ENCODE measurements around the gene RIC8A. TPM values are rescaled to one million over a fixed set of nuclear protein-coding genes. Genes with fewer than 3 reads are reported as not detected.
A peak's percentile ranks its signal among the peaks of the same experiment; 100 is the strongest.
"Not testable (repeated sequence)": the region's sequence is repeated elsewhere in the genome, so short reads cannot be mapped to it uniquely, and the experiment has no call there.

The RIC8A gene
- total RNA-seq, 1 donor from 2014 or later, result 91.8 TPM

DNA sequence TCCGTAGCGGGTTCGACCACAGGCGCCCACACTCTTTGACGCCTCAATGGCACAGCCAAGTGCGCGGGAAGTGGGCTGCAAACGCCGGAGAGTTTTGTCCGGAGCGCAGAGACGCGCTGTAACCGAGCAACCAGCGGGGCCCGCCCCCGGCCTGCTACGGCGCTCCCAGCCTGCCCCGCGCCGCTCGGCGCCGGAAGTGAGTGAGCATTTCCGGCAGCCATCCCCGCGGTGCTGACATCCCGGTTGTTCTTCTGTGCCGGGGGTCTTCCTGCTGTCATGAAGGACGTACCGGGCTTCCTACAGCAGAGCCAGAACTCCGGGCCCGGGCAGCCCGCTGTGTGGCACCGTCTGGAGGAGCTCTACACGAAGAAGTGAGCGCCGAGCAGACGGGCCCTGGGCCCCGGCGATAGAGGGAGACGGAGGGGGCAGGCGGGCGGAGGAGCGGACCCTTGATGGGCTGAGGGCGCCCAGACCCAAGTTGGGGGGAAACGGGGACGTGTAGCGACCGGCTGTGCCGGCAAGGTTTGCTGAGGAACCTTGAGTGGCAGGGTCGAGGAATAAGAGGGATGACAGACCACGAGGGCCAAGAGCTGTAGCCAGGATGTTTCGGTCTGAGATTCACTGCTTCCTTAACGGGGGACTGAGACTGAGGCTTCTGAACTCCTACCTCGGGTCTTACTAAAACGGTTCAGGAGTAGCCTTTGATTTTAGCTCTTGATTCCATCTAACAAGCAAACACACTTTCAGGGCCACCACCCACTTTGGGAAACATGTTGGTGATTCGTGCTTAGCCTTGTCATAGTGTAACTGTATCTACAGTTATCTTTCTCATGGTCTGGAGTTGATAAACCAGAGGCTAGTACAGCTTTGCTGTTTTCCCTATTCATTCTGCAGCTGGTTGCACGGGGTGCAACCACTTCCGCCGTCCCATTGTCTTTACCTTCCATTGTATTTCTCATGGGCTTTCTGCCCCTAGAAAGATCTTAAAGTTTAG, 29.6 kb downstream of the RIC8A start, which contains the start of gene PSMD13:
Gene PSMD13, plus strand, starts transcription at position 203 of the 994 bp plus-strand sequence. Its CDS starts 74 bp downstream, at position 277.
- H3K36me3 ChIP-seq, result peaks cover 35% of the 10 kb centered on the region
- no peaks in the 10 kb centered on the region for H3K9me3 ChIP-seq
- intact Hi-C loops (cut with DNase I), result no loop called here
- H3K27me3 ChIP-seq, result no peaks in the 10 kb centered on the region
- H3K4me1 ChIP-seq, result peaks cover 22% of the 10 kb centered on the region
- TF ChIP-seq, protein P1, sequence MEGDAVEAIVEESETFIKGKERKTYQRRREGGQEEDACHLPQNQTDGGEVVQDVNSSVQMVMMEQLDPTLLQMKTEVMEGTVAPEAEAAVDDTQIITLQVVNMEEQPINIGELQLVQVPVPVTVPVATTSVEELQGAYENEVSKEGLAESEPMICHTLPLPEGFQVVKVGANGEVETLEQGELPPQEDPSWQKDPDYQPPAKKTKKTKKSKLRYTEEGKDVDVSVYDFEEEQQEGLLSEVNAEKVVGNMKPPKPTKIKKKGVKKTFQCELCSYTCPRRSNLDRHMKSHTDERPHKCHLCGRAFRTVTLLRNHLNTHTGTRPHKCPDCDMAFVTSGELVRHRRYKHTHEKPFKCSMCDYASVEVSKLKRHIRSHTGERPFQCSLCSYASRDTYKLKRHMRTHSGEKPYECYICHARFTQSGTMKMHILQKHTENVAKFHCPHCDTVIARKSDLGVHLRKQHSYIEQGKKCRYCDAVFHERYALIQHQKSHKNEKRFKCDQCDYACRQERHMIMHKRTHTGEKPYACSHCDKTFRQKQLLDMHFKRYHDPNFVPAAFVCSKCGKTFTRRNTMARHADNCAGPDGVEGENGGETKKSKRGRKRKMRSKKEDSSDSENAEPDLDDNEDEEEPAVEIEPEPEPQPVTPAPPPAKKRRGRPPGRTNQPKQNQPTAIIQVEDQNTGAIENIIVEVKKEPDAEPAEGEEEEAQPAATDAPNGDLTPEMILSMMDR (IDR thresholded peaks at IDR 0.05), result no peak
- ATAC-seq (peak; percentile 93), DNase-seq (peak; percentile 95)
- H3K4me3 ChIP-seq, result peak within 1 kb of the TSS; percentile 100
- peak within 1 kb of the TSS; percentile 95 for H3K27ac ChIP-seq

DNA sequence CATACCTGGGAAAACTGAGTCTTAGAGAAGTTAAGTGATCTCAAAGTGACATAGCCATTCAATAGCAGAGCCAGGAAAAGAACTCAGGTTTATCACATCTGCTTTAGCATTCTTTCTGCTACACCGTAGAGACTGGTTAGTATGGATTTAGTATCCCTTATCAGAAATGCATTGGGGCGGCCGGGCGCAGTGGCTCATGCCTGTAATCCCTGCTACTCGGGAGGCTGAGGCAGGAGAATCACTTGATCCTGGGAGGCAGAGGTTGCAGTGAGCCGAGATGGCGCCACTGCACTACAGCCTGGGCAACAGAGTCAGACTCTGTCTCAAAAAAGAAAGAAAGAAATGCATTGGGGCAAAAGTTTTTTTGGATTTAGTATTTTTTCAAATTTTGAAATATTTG, 30.8 kb downstream of the RIC8A start:
- H3K27me3 ChIP-seq; H3K9me3 ChIP-seq; DNase-seq; H3K27ac ChIP-seq; ATAC-seq; intact Hi-C loops (cut with DNase I); H3K4me3 ChIP-seq: not testable (repeated sequence)
- Histone ChIP-seq H3K36me3 (peaks cover 42% of the 10 kb centered on the region), H3K4me1 (peaks cover 22% of the 10 kb centered on the region)

DNA sequence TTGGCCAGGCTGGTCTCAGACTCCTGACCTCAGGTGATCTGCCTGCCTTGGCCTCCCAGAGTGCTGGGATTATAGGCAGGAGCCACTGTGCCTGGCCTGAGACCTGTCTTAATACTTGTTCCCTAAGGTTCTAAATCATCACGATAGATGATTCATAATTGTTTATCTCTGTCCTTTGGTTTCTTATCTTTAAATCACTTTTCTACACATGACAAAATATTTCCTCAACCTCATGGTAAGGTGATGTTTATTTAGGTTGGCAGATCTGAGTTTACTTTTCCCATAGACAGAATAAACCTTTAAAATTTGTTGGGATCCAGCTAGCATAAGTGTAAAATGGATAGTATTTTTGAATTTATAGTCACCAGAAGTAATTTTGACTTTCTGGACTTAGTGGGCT, 32.8 kb downstream of the RIC8A start:
- Histone ChIP-seq H3K4me1 (peaks cover 19% of the 10 kb centered on the region), H3K27ac (no peak overlapping the region), H3K9me3 (no peaks in the 10 kb centered on the region), H3K36me3 (peaks cover 61% of the 10 kb centered on the region), H3K27me3 (no peaks in the 10 kb centered on the region), H3K4me3 (no peak overlapping the region)
- intact Hi-C loops (cut with DNase I), result no loop called here
- DNase-seq (no peak), ATAC-seq (no peak)
- TF ChIP-seq, protein P1 (IDR thresholded peaks at IDR 0.05), result no peak

DNA sequence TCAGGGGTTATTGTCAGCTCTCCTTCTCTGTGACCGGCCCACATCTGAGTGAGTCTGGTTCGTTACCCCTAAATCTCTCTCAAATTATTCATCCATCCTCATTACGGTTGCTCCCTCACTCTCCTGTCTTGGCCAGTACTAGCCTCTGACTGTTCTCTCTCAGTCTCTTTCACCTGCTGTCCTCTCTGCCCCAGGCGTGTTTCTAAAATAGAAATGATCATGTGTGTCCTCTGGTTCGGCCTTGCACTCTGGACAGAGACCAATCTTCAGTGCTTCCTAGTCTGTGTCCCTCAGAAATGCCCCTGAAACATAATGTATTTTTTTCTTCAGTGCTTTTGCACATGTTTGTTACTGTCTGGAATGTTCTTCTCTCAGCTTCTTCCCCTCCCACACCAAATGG, 34.1 kb downstream of the RIC8A start:
- Histone ChIP-seq H3K9me3 (no peaks in the 10 kb centered on the region), H3K36me3 (peaks cover 72% of the 10 kb centered on the region), H3K4me1 (peaks cover 15% of the 10 kb centered on the region), H3K4me3 (no peak overlapping the region), H3K27me3 (no peaks in the 10 kb centered on the region), H3K27ac (no peak overlapping the region)
- intact Hi-C loops (cut with DNase I), result no loop called here
- DNase-seq (no peak), ATAC-seq (no peak)
- TF ChIP-seq, protein P1 (IDR thresholded peaks at IDR 0.05), result no peak

DNA sequence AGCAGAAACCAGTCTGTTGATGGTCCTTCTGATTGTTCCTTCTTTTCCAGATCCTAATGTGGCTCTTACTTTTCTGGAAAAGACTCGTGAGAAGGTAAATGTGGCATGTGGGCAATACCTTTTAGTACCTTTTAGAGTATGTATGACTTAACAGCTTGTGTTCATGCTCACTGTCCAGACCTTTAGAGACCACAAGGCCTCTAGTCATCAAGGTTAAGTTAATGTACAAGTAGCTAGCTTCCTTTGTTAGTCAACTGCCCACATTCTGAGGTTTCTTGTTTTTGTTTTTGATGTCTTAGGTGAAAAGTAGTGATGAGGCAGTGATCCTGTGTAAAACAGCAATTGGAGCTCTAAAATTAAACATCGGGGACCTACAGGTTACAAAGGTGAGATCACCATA, 36.9 kb downstream of the RIC8A start:
- ATAC-seq (no peak), DNase-seq (no peak)
- Histone ChIP-seq H3K9me3 (no peaks in the 10 kb centered on the region), H3K4me3 (no peak overlapping the region), H3K27me3 (no peaks in the 10 kb centered on the region), H3K36me3 (peaks cover 89% of the 10 kb centered on the region), H3K27ac (no peak overlapping the region), H3K4me1 (no peaks in the 10 kb centered on the region)
- TF ChIP-seq, protein P1 (IDR thresholded peaks at IDR 0.05), result no peak
- intact Hi-C loops (cut with DNase I), result no loop called here

DNA sequence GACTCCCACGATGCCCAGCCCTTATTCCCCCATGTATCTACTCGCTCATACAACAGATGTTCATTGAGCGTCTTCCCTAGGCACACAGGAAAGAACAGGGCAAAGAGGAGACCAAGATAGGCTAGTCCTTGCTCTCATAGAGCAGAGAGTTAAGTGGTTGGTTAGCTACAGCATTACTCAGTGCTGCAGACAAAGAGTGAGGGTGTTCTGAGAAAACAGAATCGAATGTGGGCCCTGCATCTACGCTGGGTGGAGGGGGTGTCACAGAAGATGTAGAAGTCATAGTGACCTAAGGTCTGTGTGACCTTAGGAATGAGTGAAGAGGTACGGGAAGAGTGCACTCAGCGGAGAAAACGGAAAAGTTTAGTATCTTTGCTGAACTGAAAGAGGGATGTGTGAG, 41.6 kb downstream of the RIC8A start:
- no peak overlapping the region for H3K4me3 ChIP-seq
- H3K9me3 ChIP-seq, result no peaks in the 10 kb centered on the region
- ATAC-seq (no peak), DNase-seq (no peak)
- no peaks in the 10 kb centered on the region for H3K4me1 ChIP-seq
- no peaks in the 10 kb centered on the region for H3K27me3 ChIP-seq
- H3K27ac ChIP-seq, result no peak overlapping the region
- intact Hi-C loops (cut with DNase I), result no loop called here
- peaks cover 91% of the 10 kb centered on the region for H3K36me3 ChIP-seq
- TF ChIP-seq, protein P1 (IDR thresholded peaks at IDR 0.05), result no peak
